Ascending aorta (tissue), 2 donors: ENCODE results near the gene RAD51C. TPM values are rescaled to one million over a fixed set of nuclear protein-coding genes. Genes with fewer than 3 reads are reported as not detected.
"Not testable (repeated sequence)": the region's sequence is repeated elsewhere in the genome, so short reads cannot be mapped to it uniquely, and the experiment has no call there.

Source experiments
- DNase-seq, 2 donors: peaks; one replicate each; pipeline ENCODE4 v3.0.0-alpha.2; 2019; ENCODE audit warnings: low spot score in 2 of 2
- H3K27ac ChIP-seq, 2 donors: fragments of 200-600 bp; sonication (generic); one replicate each; pipeline ENCODE4 v1.5.1; 2016 to 2017; ENCODE audit warnings: mild to moderate bottlenecking in 1 of 2
- H3K27me3 ChIP-seq: fragments of 200-600 bp; sonication (generic); one replicate; pipeline ENCODE4 v1.5.1; 2017
- H3K36me3 ChIP-seq, 2 donors: fragments of 200-600 bp; sonication (generic); one replicate each; pipeline ENCODE4 v1.5.1; 2016
- H3K4me1 ChIP-seq, 2 donors: fragments of 200-600 bp; sonication (generic); one replicate each; pipeline ENCODE4 v1.5.1; 2016 to 2017; ENCODE audit warnings: mild to moderate bottlenecking in 1 of 2
- H3K4me3 ChIP-seq, 2 donors: fragments of 200-600 bp; sonication (generic); one replicate each; pipeline ENCODE4 v1.5.1; 2016 to 2017; ENCODE audit warnings: mild to moderate bottlenecking in 1 of 2
- H3K9me3 ChIP-seq, 2 donors: fragments of 200-600 bp; sonication (generic); one replicate each; pipeline ENCODE4 v1.5.1; 2016
- CTCF ChIP-seq, 3 experiments: fragments of 200-600 bp in 2 of 3; fragments of 450-650 bp in 1 of 3; sonication (generic) in 2 of 3; IDR thresholded peaks; one replicate each; pipeline ENCODE4 v1.5.1; 2016 to 2019; ENCODE audit warnings: antibody characterized with exemption in 3 of 3, mild to moderate bottlenecking in 1 of 3, moderate library complexity in 1 of 3
- intact Hi-C: fragments of 100-400 bp; cut with DNase I; formaldehyde crosslinking; loops from one replicate; pipeline ENCODE4 v1.15.1; 2023
- total RNA-seq: library from RNA; depleted of rRNA; stranded (reverse); fragments of >200 nt; gene quantifications from one replicate; pipeline ENCODE4 v1.1.0, GENCODE V29; 2016

The RAD51C gene
- total RNA-seq, result 6.8 TPM

- DNase-seq, result peak; percentile 11 to 86
- TF ChIP-seq CTCF (IDR thresholded peaks at IDR 0.05), result no peak
- peak within 1 kb of the TSS; percentile 60 to 73 for H3K4me3 ChIP-seq
- H3K27me3 ChIP-seq, result no peaks in the 10 kb centered on the region
- H3K36me3 ChIP-seq, result no peaks in the 10 kb centered on the region
- H3K4me1 ChIP-seq, result peaks cover 4 to 8% of the 10 kb centered on the region in 2 donors
- peak within 1 kb of the TSS; percentile 73 to 84 for H3K27ac ChIP-seq
- H3K9me3 ChIP-seq, result no peaks in the 10 kb centered on the region
- intact Hi-C loops, result loop anchor here (2.0 kb wide), 2 partner anchors 60 to 176 kb away; no protein-coding TSS in a partner anchor
Observed at GRCh38 chr17:58692239-58693055, at the start of gene RAD51C. Gene RAD51C (plus strand): TSS chr17:58692602. CDS start chr17:58692644, 42 bp downstream.

- no peaks in the 10 kb centered on the region for H3K4me1 ChIP-seq
- no peaks in the 10 kb centered on the region for H3K9me3 ChIP-seq
- no peak overlapping the region for H3K27ac ChIP-seq
- intact Hi-C loops, result no loop called here
- no peak for TF ChIP-seq CTCF (IDR thresholded peaks at IDR 0.05)
- no peak overlapping the region for H3K4me3 ChIP-seq
- no peaks in the 10 kb centered on the region for H3K36me3 ChIP-seq
- H3K27me3 ChIP-seq, result no peaks in the 10 kb centered on the region
- DNase-seq, result no peak
Observed at GRCh38 chr17:58643147-58643546, 49.3 kb upstream of the RAD51C start.

GRCh38 chr17:58648236-58648635 lies 44.2 kb upstream of the RAD51C start:
- no peak for DNase-seq
- TF ChIP-seq CTCF (IDR thresholded peaks at IDR 0.05), result no peak
- no peak overlapping the region for H3K27ac ChIP-seq
- intact Hi-C loops, result no loop called here
- H3K36me3 ChIP-seq, result no peaks in the 10 kb centered on the region
- H3K4me3 ChIP-seq, result no peak overlapping the region
- no peaks in the 10 kb centered on the region for H3K4me1 ChIP-seq
- no peaks in the 10 kb centered on the region for H3K9me3 ChIP-seq
- H3K27me3 ChIP-seq, result no peaks in the 10 kb centered on the region

- H3K9me3 ChIP-seq, H3K27me3 ChIP-seq, H3K4me1 ChIP-seq, DNase-seq, H3K36me3 ChIP-seq: not testable (repeated sequence)
- H3K4me3 ChIP-seq, result peak overlapping the region in 1 of 2 donors; percentile 52
- H3K27ac ChIP-seq, result peak overlapping the region; percentile 36 to 64
- intact Hi-C loops, result loop anchor here (2.0 kb wide), 1 partner anchor 139 kb away; no protein-coding TSS in a partner anchor
Observed at GRCh38 chr17:58657962-58658803, 34.2 kb upstream of the RAD51C start.

- H3K4me3 ChIP-seq, result peak overlapping the region; percentile 41 to 52
- H3K27me3 ChIP-seq, result no peaks in the 10 kb centered on the region
- peak in 1 of 2 donors; percentile 81 for DNase-seq
- intact Hi-C loops, result loop anchor here (1.0 to 2.0 kb wide), 2 partner anchors 27 to 140 kb away; no protein-coding TSS in a partner anchor
- H3K36me3 ChIP-seq, result no peaks in the 10 kb centered on the region
- no peaks in the 10 kb centered on the region for H3K9me3 ChIP-seq
- H3K27ac ChIP-seq, result peak overlapping the region; percentile 36 to 64
- no peaks in the 10 kb centered on the region for H3K4me1 ChIP-seq
- TF ChIP-seq CTCF (IDR thresholded peaks at IDR 0.05), result no peak
Observed at GRCh38 chr17:58658804-58659713, 33.3 kb upstream of the RAD51C start.

- peak overlapping the region in 1 of 2 donors; percentile 64 for H3K27ac ChIP-seq
- not testable (repeated sequence) for DNase-seq, H3K36me3 ChIP-seq, H3K9me3 ChIP-seq, H3K4me1 ChIP-seq, H3K27me3 ChIP-seq
- peak overlapping the region; percentile 41 to 52 for H3K4me3 ChIP-seq
- intact Hi-C loops, result loop anchor here (1.0 to 2.0 kb wide), 2 partner anchors 27 to 141 kb away; no protein-coding TSS in a partner anchor
Observed at GRCh38 chr17:58659714-58660084, 32.7 kb upstream of the RAD51C start.
